OCI-LY1 (cell line): ENCODE measurements around the gene GAL3ST2.

Source experiments
- H2AFZ ChIP-seq: fragments of 200-600 bp; sonication (generic), shearing (Covaris generic); 2 replicates; pipeline ENCODE4 v1.6.0; 2014; ENCODE audit warnings: antibody characterized with exemption, mild to moderate bottlenecking, low read length
- H3F3A ChIP-seq: fragments of 200-600 bp; sonication (generic), shearing (Covaris generic); 2 replicates; pipeline ENCODE4 v1.6.0; 2014; ENCODE audit warnings: mild to moderate bottlenecking, antibody characterized with exemption, low read length, moderate library complexity; ENCODE audit not compliant: insufficient read depth
- H3K27ac ChIP-seq: fragments of 200-600 bp; sonication (generic); 2 replicates; pipeline ENCODE4 v1.5.1; 2014; ENCODE audit warnings: low read length, mixed run types, mild to moderate bottlenecking, low read depth; ENCODE audit not compliant: poor library complexity, severe bottlenecking
- H3K27me3 ChIP-seq: fragments of 200-600 bp; sonication (generic); 2 replicates; pipeline ENCODE4 v1.6.0; 2014; ENCODE audit warnings: antibody characterized with exemption, mild to moderate bottlenecking, low read length, moderate library complexity; ENCODE audit not compliant: insufficient read depth
- H3K36me3 ChIP-seq: fragments of 200-600 bp; sonication (generic); 2 replicates; pipeline ENCODE4 v1.6.1; 2014; ENCODE audit warnings: mild to moderate bottlenecking, antibody characterized with exemption, low read length, moderate library complexity, mixed read lengths; ENCODE audit not compliant: insufficient read depth
- H3K4me1 ChIP-seq: fragments of 200-600 bp; sonication (generic); 2 replicates; pipeline ENCODE4 v1.5.1; 2014; ENCODE audit warnings: mild to moderate bottlenecking, low read length, moderate library complexity; ENCODE audit not compliant: insufficient read depth, severe bottlenecking
- H3K4me2 ChIP-seq: fragments of 200-600 bp; sonication (generic), shearing (Covaris generic); 2 replicates; pipeline ENCODE4 v1.6.1; 2014; ENCODE audit warnings: low read length
- H3K4me3 ChIP-seq: fragments of 200-600 bp; sonication (generic); 2 replicates; pipeline ENCODE4 v1.5.1; 2014; ENCODE audit warnings: low read length, low read depth, mild to moderate bottlenecking, mixed read lengths; ENCODE audit not compliant: poor library complexity, severe bottlenecking
- H3K79me2 ChIP-seq: fragments of 200-600 bp; shearing (Covaris generic); 2 replicates; pipeline ENCODE4 v1.6.1; 2016; ENCODE audit warnings: mixed run types, low read length, mixed read lengths; ENCODE audit not compliant: insufficient read depth
- H3K9ac ChIP-seq: fragments of 200-600 bp; sonication (generic), shearing (Covaris generic); 2 replicates; pipeline ENCODE4 v1.6.1; 2014; ENCODE audit warnings: mild to moderate bottlenecking, low read length, mixed read lengths
- H3K9me2 ChIP-seq: fragments of 200-600 bp; sonication (generic), shearing (Covaris generic); 2 replicates; pipeline ENCODE4 v1.6.1; 2014; ENCODE audit warnings: low read depth, mild to moderate bottlenecking, low read length, mixed read lengths
- H3K9me3 ChIP-seq: fragments of 200-600 bp; shearing (Covaris generic); 2 replicates; pipeline ENCODE4 v1.6.1; 2014; ENCODE audit warnings: low read length, mixed read lengths
- H4K20me1 ChIP-seq: fragments of 200-600 bp; sonication (generic), shearing (Covaris generic); 2 replicates; pipeline ENCODE4 v1.6.0; 2016; ENCODE audit warnings: mild to moderate bottlenecking, low read length; ENCODE audit not compliant: insufficient read depth
- EZH2 ChIP-seq: fragments of 200-600 bp; sonication (generic), shearing (Covaris generic); IDR thresholded peaks from 2 replicates; pipeline ENCODE4 v1.8.0; 2017; ENCODE audit warnings: borderline replicate concordance, mixed run types, mild to moderate bottlenecking, antibody characterized with exemption, low read length, moderate library complexity, mixed read lengths
- TF ChIP-seq, protein P1 (sequence below): fragments of 200-600 bp; sonication (generic), shearing (Covaris generic); IDR thresholded peaks from 2 replicates; pipeline ENCODE4 v1.5.1; 2017; ENCODE audit warnings: mild to moderate bottlenecking, antibody characterized with exemption, low read length, moderate library complexity, mixed read lengths

Gene GAL3ST2

DNA sequence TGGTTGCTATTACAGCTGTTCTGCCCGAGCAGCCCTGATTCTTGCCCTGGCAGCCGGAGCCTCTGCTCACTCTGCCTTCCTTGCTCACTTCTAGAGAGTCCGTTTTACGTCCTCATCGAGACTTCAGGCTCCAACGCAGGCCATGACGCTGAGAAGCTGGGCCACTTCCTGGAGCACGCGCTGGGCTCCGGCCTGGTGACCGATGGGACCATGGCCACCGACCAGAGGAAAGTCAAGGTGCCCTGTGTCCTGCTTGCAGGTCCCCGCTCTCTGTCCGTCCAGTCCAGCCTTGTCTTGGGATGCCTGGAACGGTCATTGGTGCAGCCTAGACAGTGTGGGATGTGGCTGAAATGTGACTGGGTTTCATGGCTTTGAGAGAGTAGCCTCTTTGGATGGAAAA, 25.5 kb upstream of the GAL3ST2 start:
- H3K4me2 ChIP-seq = no peak overlapping the region
- no peaks in the 10 kb centered on the region; the same call in 1 of the 2 replicates for H3K9me3 ChIP-seq
- no peaks in the 10 kb centered on the region for H3K27me3 ChIP-seq
- H3K4me1 ChIP-seq = no peaks in the 10 kb centered on the region
- no peak for TF ChIP-seq EZH2
- no peaks in the 10 kb centered on the region for H3K79me2 ChIP-seq
- H3F3A ChIP-seq = no peaks in the 10 kb centered on the region
- H3K4me3 ChIP-seq = no peak overlapping the region
- H4K20me1 ChIP-seq = no peaks in the 10 kb centered on the region
- no peak overlapping the region for H3K9ac ChIP-seq
- no peak overlapping the region for H3K27ac ChIP-seq
- no peaks in the 10 kb centered on the region for H3K9me2 ChIP-seq
- peaks cover 55% of the 10 kb centered on the region for H3K36me3 ChIP-seq
- H2AFZ ChIP-seq = no peak overlapping the region

DNA sequence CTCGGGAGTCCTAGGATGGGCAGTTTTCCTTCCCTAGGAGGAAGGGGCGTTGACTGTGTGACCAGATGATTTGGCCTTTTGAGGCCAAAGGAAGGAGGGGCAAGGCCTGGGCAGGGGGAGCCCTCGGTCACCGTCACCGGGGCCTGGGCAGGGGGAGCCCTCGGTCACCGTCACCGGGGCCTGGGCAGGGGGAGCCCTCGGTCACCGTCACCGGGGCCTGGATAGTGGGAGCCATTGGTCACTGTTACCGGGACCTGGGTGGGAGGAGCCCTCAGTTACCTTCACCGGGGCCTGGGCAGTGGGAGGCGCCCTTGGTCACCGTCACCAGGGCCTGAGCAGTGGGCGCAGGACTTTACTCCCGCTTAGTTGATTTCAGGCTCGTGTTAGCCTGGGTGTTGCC, 24.8 kb upstream of the GAL3ST2 start:
- Histone ChIP-seq H3K79me2 (no peaks in the 10 kb centered on the region), H3K9me2 (no peaks in the 10 kb centered on the region), H4K20me1 (no peaks in the 10 kb centered on the region), H3F3A (no peaks in the 10 kb centered on the region), H3K27me3 (no peaks in the 10 kb centered on the region), H3K4me2 (no peak overlapping the region), H3K4me3 (no peak overlapping the region), H3K27ac (no peak overlapping the region), H3K4me1 (no peaks in the 10 kb centered on the region), H3K9ac (no peak overlapping the region), H2AFZ (no peak overlapping the region), H3K9me3 (no peaks in the 10 kb centered on the region), H3K36me3 (peaks cover 55% of the 10 kb centered on the region)
- no peak for TF ChIP-seq EZH2
- TF ChIP-seq, protein P1, sequence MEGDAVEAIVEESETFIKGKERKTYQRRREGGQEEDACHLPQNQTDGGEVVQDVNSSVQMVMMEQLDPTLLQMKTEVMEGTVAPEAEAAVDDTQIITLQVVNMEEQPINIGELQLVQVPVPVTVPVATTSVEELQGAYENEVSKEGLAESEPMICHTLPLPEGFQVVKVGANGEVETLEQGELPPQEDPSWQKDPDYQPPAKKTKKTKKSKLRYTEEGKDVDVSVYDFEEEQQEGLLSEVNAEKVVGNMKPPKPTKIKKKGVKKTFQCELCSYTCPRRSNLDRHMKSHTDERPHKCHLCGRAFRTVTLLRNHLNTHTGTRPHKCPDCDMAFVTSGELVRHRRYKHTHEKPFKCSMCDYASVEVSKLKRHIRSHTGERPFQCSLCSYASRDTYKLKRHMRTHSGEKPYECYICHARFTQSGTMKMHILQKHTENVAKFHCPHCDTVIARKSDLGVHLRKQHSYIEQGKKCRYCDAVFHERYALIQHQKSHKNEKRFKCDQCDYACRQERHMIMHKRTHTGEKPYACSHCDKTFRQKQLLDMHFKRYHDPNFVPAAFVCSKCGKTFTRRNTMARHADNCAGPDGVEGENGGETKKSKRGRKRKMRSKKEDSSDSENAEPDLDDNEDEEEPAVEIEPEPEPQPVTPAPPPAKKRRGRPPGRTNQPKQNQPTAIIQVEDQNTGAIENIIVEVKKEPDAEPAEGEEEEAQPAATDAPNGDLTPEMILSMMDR = no peak

DNA sequence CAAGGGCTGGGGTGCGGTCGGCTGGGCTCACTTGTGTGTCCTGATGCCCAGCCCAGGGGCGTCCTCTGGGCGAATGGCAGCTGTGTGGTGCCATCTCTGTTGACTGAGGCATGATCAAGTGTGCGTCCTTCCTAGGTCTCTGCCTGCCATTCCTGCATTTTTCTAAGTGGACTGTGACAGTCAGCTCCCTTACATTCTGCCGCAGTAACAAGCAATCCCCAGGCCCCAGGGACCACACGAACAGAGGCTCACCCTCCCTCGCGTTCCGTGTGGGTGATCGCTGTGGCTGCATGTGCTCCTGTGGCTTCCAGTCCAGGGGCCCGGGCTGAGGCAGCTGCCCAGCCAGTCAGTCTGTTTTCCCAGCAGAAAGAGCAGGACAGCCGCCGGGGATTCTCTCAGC, 24.4 kb upstream of the GAL3ST2 start:
- Histone ChIP-seq H3F3A (no peaks in the 10 kb centered on the region), H3K79me2 (no peaks in the 10 kb centered on the region), H4K20me1 (no peaks in the 10 kb centered on the region), H3K4me3 (no peak overlapping the region), H3K4me2 (no peak overlapping the region), H2AFZ (no peak overlapping the region), H3K9me3 (no peaks in the 10 kb centered on the region), H3K27ac (no peak overlapping the region), H3K27me3 (no peaks in the 10 kb centered on the region), H3K36me3 (peaks cover 55% of the 10 kb centered on the region), H3K9ac (no peak overlapping the region), H3K4me1 (no peaks in the 10 kb centered on the region), H3K9me2 (no peaks in the 10 kb centered on the region)
- TF ChIP-seq EZH2 = no peak
- TF ChIP-seq, protein P1 = no peak

DNA sequence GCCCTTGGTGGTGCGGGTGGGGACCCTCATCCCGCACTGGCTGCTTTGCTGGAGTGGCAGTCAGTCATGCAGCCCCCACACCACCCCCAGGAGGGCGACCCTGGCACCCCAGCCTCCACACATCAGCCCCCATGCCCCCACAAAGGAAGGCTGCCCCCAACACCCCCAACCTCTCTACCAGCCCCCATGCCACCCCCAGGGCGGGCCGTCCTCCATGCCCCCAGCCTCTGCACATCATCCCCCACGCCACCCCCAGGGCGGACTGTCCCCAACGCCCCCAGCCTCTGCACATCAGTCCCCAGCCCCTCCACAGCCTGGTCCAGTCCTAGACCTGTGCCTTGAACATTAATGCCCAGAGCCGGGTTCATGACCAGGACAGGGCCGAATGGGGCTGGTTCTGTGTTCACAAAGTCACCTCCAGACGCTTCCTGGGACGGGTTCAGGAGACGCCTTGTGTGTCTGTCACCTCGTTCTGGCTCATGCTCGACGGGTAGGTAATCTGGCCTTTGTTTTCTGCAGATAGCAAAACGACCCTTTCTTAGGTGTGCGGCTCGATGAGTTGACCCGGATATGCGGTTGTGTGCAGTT, 23.8 kb upstream of the GAL3ST2 start:
- H3K27me3 ChIP-seq = no peaks in the 10 kb centered on the region
- H3K9me2 ChIP-seq = no peaks in the 10 kb centered on the region
- H3K27ac ChIP-seq = no peak overlapping the region
- H3K36me3 ChIP-seq = peaks cover 54% of the 10 kb centered on the region
- no peak overlapping the region for H2AFZ ChIP-seq
- H3K4me3 ChIP-seq = no peak overlapping the region
- no peaks in the 10 kb centered on the region for H3K9me3 ChIP-seq
- TF ChIP-seq EZH2 = no peak
- TF ChIP-seq, protein P1 = no peak
- no peak overlapping the region for H3K9ac ChIP-seq
- H3F3A ChIP-seq = no peaks in the 10 kb centered on the region
- H4K20me1 ChIP-seq = no peaks in the 10 kb centered on the region
- no peak overlapping the region for H3K4me2 ChIP-seq
- H3K79me2 ChIP-seq = no peaks in the 10 kb centered on the region
- H3K4me1 ChIP-seq = no peaks in the 10 kb centered on the region
